Thyroid gland (tissue), 4 donors: Measurements from ENCODE around the gene IL25.

Experiments used
- CTCF ChIP-seq, 6 experiments: fragments of 200-600 bp in 3 of 6; fragments of 450-650 bp in 3 of 6; sonication (generic) in 3 of 6; IDR thresholded peaks; one replicate each; pipeline ENCODE4 v1.5.1; 2016 to 2019; ENCODE audit warnings: antibody characterized with exemption in 6 of 6, mild to moderate bottlenecking in 2 of 6, inconsistent platforms in 1 of 6, moderate library complexity in 1 of 6
- POLR2A ChIP-seq, 2 donors: fragments of 450-650 bp; IDR thresholded peaks; one replicate each; pipeline ENCODE4 v1.6.1; 2017; ENCODE audit warnings: antibody characterized with exemption in 2 of 2, mild to moderate bottlenecking in 2 of 2, moderate library complexity in 1 of 2

DNA sequence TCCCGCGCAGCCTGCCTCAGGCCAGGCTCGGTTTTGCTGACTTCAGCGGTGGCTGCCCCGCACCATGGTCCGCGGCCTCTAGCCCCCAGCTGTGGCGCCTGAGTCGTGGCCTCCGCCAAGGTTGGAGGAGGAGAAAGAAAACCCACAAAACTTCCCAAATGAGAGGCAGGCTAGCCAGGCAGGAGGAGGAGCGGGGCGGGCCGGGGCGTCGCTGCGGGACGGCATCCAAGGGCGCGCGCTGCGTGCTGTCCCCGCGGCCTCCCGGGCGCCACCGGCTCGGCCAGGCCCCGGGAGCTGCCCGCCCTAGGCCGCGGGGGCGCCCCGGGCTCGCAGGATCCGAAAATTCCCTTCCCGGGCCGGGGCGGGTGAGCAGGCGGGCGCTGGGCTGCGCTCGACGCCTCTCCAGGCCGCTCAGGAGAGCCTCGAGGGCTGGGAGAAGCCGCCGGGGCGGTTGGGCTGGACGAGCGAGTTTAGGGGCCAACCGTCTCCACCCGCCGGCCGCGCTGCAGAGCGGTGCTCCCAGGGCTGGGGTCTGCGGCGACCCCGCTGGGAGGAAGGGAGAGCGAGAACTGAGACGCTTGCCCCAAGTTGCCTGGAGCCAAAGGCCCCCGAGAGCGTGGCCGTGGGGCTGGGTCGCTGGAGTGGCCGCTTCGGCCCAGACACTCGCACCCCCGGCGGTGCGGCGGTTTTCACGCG lies 7.4 kb upstream of the IL25 start, which contains the start of gene EFS:
- peak in 1 of 6 experiments; percentile 5 for TF ChIP-seq CTCF (IDR thresholded peaks at IDR 0.05)
- TF ChIP-seq POLR2A (IDR thresholded peaks at IDR 0.05) = peak in 1 of 2 donors; percentile 30
